A673 (cell line): ENCODE measurements around the gene STIMATE. TPM values are rescaled to one million over a fixed set of nuclear protein-coding genes. Genes with fewer than 3 reads are reported as not detected.

ENCODE experiments used
- BruUV-seq: library from RNA; stranded (reverse); fragments of 400-500 nt; replicated peaks from 2 replicates; lab custom pipeline; 2021; lab: Mats Ljungman, UMichigan
- CTCF ChIA-PET: fragments of 300-600 bp; sonication (Branson Sonifier 250); formaldehyde crosslinking; loops from one replicate; lab custom pipeline; 2022; ENCODE audit warnings: antibody characterized with exemption; lab: Charles Lee
- POLR2A ChIA-PET: fragments of 300-600 bp; sonication (Branson Sonifier 250); formaldehyde crosslinking; loops from one replicate; lab custom pipeline; 2022; ENCODE audit warnings: antibody characterized with exemption; ENCODE audit not compliant: low non-redundant PET; lab: Charles Lee
- DNase-seq: peaks from one replicate; pipeline ENCODE4 v3.0.0-alpha.2; 2015; ENCODE audit warnings: low spot score
- H3K27ac ChIP-seq: fragments of 200-600 bp; sonication (generic); 2 replicates; pipeline ENCODE4 v1.5.1; 2016; ENCODE audit warnings: mixed run types, low read depth, mild to moderate bottlenecking, mixed read lengths, antibody characterized with exemption, low read length; ENCODE audit not compliant: poor library complexity, severe bottlenecking
- H3K27me3 ChIP-seq: fragments of 200-600 bp; sonication (generic); replicated peaks from 2 replicates; pipeline ENCODE4 v1.6.1; 2017; ENCODE audit warnings: mixed run types, low read depth, mild to moderate bottlenecking, mixed read lengths, antibody characterized with exemption, low read length; ENCODE audit not compliant: insufficient read depth, poor library complexity
- H3K36me3 ChIP-seq: fragments of 200-600 bp; sonication (generic); 2 replicates; pipeline ENCODE4 v1.6.1; 2016; ENCODE audit warnings: mixed run types, mild to moderate bottlenecking, mixed read lengths, antibody characterized with exemption, low read length; ENCODE audit not compliant: insufficient read depth, poor library complexity, severe bottlenecking
- H3K4me1 ChIP-seq: fragments of 200-600 bp; sonication (generic); 2 replicates; pipeline ENCODE4 v1.6.1; 2017; ENCODE audit warnings: mixed run types, mild to moderate bottlenecking, mixed read lengths, antibody characterized with exemption, low read length; ENCODE audit not compliant: insufficient read depth, poor library complexity, severe bottlenecking
- H3K4me3 ChIP-seq: fragments of 200-600 bp; sonication (generic); 2 replicates; pipeline ENCODE4 v1.5.1; 2016; ENCODE audit warnings: low read depth, mixed run types, mild to moderate bottlenecking, mixed read lengths, low read length; ENCODE audit not compliant: poor library complexity, severe bottlenecking
- H3K9me3 ChIP-seq: fragments of 200-600 bp; sonication (generic); 2 replicates; pipeline ENCODE4 v1.6.1; 2016; ENCODE audit warnings: mixed run types, low read depth, mild to moderate bottlenecking, mixed read lengths, antibody characterized with exemption, low read length; ENCODE audit not compliant: poor library complexity, severe bottlenecking
- CTCF ChIP-seq: fragments of 300-800, 200-600 bp; sonication (generic); conservative IDR thresholded peaks from 2 replicates; pipeline ENCODE4 v1.5.1; 2017; ENCODE audit warnings: low read depth, mild to moderate bottlenecking, antibody characterized with exemption, low read length, moderate library complexity, mixed read lengths
- EZH2 ChIP-seq: fragments of 200-600 bp; sonication (generic); IDR thresholded peaks from 2 replicates; pipeline ENCODE4 v1.6.1; 2017; ENCODE audit warnings: borderline replicate concordance, low read depth, mild to moderate bottlenecking, mixed read lengths, antibody characterized with exemption, low read length; ENCODE audit not compliant: poor library complexity, severe bottlenecking
- intact Hi-C: fragments of 100-400 bp; cut with micrococcal nuclease; formaldehyde crosslinking; loops from one replicate; pipeline ENCODE4 v1.10.0; 2022; ENCODE audit not compliant: unreplicated experiment
- total RNA-seq: library from RNA; stranded (reverse); gene quantifications from 2 replicates; pipeline ENCODE4 v1.2.3, GENCODE V29; 2021

The STIMATE gene
- total RNA-seq, 1 experiment from 2014 or later, result 11.3 TPM

GRCh38 chr3:52829482-52829881, 67.9 kb downstream of the STIMATE start:
- no TSS peak for BruUV-seq
- no peak for DNase-seq
- ChIA-PET POLR2A (no interaction called here), CTCF (no interaction called here)
- intact Hi-C loops, result no loop called here
- no peaks in the 10 kb centered on the region for H3K27me3 ChIP-seq
- TF ChIP-seq EZH2 (no peak), CTCF (no peak)
- H3K27ac ChIP-seq, result no peak overlapping the region
- no peaks in the 10 kb centered on the region for H3K4me1 ChIP-seq
- no peaks in the 10 kb centered on the region for H3K36me3 ChIP-seq
- H3K9me3 ChIP-seq, result no peaks in the 10 kb centered on the region
- H3K4me3 ChIP-seq, result no peak overlapping the region

GRCh38 chr3:52827866-52828376, 69.4 kb downstream of the STIMATE start:
- TF ChIP-seq EZH2 (no peak), CTCF (no peak)
- no peaks in the 10 kb centered on the region for H3K27me3 ChIP-seq
- no peaks in the 10 kb centered on the region for H3K36me3 ChIP-seq
- no peak overlapping the region for H3K4me3 ChIP-seq
- intact Hi-C loops, result no loop called here
- no peaks in the 10 kb centered on the region for H3K9me3 ChIP-seq
- H3K4me1 ChIP-seq, result no peaks in the 10 kb centered on the region
- ChIA-PET CTCF (no interaction called here), POLR2A (no interaction called here)
- DNase-seq, result no peak
- H3K27ac ChIP-seq, result no peak overlapping the region
- BruUV-seq, result no TSS peak

- Histone ChIP-seq H3K27me3 (no peaks in the 10 kb centered on the region), H3K36me3 (no peaks in the 10 kb centered on the region), H3K9me3 (no peaks in the 10 kb centered on the region), H3K27ac (no peak overlapping the region), H3K4me1 (no peaks in the 10 kb centered on the region), H3K4me3 (no peak overlapping the region)
- TF ChIP-seq CTCF (no peak), EZH2 (no peak)
- DNase-seq, result no peak
- intact Hi-C loops, result no loop called here
- ChIA-PET POLR2A (no interaction called here), CTCF (no interaction called here)
- no TSS peak for BruUV-seq
Measured at GRCh38 chr3:52827441-52827840, 69.9 kb downstream of the STIMATE start.
